SK-N-MC (cell line): ENCODE results near the gene LLGL2.

Experiments used
- EZH2 ChIP-seq: fragments of 200-600 bp; sonication (generic); IDR thresholded peaks from one replicate; pipeline ENCODE4 v1.6.1; 2017; ENCODE audit warnings: antibody characterized with exemption
- POLR2AphosphoS5 ChIP-seq: IDR thresholded peaks from 2 replicates; pipeline ENCODE4 v1.6.1; 2012; ENCODE audit warnings: mild to moderate bottlenecking, low read depth, low read length, borderline replicate concordance

DNA sequence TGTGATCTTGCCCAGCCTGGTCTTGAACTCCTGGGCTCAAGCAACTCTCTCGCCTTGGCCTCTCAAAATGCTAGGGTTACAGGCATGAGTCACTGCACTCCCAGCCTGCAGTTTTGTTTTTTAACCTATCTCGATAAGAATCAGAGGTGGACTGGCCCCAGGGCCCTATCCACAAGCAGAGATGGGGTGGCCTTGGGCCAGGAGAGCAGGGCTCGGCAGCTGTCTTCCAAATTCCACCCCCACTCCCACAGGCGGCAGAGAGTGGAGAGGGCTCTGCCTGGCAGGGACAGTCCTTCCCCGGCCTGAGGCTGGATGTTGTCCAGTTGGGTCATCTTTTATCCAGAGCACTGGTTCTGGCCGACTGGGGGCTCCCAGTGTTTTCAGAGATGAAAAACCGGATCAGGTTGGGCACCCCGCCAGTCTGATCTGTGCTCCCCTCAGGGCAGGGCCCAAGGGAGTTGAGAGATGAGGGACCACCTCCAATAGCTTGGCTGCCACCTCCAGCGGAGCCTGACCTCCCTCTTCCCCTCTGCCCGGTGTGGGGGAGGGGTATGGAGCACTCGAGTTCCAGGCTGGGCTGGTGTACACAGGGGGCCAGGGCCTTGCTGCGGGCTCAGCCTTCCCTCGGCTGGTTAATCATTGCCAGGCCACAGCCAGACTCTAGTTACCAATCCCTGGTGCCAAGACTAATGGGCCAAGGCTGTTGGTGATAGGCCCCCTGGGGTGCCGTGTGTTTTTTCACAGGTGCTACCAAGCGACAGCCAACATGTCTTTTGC lies 31.8 kb downstream of the LLGL2 start:
- TF ChIP-seq EZH2 = no peak
- no peak for TF ChIP-seq POLR2AphosphoS5
